H4 (cell line): ENCODE measurements around the gene MYOM3. TPM values are rescaled to one million over a fixed set of nuclear protein-coding genes. Genes with fewer than 3 reads are reported as not detected.

Experiments used
- DNase-seq: peaks from one replicate; pipeline ENCODE4 v3.0.0-alpha.2; 2015; ENCODE audit warnings: low spot score
- total RNA-seq: library from RNA; depleted of rRNA; stranded (reverse); fragments of >200 nt; shearing (Covaris generic); gene quantifications from 2 replicates; pipeline ENCODE4 v1.2.3, GENCODE V29; 2014; rRNA removed

MYOM3 gene
- not detected in 2 replicates for total RNA-seq

DNA sequence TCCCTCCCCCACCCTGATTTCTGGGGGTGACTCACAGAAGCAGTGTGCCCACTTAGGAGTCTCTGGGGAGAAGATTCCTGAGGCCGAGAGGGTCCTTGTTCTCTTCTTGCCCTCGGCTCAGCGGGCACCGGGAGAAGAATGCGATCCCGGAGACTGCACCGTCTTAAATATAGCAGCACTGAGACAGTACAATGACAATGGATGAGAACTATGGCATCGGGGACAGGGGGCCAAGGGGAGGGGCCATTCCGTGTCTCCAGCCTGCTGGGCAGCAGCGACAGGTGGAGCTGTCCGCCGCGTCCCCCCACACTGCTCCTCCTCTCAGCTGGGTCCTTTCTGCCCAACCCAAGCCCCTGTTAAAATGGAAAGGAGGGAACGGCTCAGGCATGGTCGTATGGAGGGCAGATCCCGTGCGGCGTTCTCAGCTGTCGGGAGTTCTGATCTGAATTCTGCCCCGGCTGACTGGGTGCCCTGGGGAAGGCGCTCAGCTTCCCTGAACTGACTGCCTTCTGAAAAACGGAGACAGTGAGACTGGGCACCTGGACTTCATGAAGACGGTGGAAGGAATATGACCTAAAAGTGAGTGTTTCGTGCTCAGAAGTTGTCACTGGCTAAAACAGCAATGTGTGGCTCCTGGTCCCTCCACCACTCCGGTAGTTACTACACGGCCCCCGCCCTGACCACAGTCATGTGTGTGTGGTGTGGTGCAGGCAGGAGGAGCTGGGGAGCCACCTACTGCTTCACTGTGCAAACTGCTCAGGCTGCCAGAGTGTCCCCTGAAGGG is at the start of gene MYOM3:
Gene MYOM3, minus strand, starts transcription at position 140 of the 784 bp plus-strand sequence. CDS start 3,499 bp downstream, outside the sequence.
- DNase-seq: peak; percentile 80

DNA sequence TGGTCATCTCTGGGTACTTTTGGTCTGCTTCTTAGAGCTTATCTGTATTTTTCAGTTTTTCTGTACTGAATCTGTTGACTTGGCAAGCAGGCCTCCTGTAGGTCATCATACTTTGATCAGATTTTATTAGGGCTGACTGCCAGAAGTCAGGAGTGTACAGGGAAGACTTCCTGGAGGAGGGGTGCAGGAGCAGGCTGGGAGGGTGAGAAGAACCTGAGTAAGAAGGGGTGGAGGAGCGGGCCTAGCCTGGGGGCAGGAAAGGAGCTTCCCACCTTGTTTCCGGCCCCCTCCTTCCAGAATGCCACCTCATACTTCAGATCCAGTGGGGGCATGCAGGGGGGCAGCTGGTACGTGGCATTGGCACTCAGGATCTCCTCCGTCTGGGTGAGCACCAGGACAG is 49.3 kb upstream of the MYOM3 start:
- DNase-seq: no peak

DNA sequence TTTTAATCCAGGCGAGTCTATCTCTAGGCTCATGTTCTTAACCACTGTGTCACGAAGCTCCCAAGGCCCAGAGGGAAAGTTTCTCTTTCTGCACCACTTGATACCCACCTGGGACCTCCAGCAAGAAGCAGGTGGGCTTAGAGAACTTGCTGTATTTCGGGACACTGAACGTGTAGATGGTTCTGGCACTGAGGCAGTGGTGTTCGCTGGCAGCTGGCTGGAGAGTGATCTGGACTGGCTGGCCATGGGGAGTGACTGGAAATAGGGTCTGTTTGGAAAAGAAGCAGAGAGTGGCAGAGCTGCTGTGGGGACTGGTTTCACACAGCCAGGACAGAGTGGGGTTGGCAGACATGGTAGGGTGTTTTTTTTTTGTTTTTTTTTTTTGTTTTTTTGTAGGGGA is 47.4 kb upstream of the MYOM3 start:
- no peak for DNase-seq

DNA sequence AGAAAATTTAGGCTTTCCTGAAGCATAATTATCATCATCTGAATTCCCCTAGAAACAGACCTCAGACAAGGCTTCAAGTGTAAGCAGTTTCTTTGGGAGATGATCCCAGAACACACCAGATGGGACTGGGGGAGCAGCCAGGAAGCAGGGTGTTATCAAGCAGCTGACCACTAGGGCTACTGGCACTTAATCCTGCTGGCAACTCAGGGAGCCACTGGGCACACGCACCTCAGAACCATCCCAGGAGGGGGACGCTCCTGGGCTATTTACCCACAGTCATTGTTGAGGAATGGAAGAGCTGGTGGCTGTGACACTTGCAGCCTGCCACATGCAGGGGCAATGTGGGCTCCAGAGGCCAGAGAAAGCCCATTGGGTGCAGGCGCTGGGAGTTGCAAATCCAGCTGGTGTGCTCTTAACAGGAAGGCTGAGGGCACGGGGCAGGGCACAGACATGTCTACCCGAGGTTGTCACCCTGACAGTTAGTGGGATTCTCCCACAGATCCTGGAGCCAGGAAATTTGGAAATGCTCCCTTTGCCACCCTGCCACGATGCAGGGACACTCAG is 46.1 kb upstream of the MYOM3 start:
- DNase-seq: no peak

DNA sequence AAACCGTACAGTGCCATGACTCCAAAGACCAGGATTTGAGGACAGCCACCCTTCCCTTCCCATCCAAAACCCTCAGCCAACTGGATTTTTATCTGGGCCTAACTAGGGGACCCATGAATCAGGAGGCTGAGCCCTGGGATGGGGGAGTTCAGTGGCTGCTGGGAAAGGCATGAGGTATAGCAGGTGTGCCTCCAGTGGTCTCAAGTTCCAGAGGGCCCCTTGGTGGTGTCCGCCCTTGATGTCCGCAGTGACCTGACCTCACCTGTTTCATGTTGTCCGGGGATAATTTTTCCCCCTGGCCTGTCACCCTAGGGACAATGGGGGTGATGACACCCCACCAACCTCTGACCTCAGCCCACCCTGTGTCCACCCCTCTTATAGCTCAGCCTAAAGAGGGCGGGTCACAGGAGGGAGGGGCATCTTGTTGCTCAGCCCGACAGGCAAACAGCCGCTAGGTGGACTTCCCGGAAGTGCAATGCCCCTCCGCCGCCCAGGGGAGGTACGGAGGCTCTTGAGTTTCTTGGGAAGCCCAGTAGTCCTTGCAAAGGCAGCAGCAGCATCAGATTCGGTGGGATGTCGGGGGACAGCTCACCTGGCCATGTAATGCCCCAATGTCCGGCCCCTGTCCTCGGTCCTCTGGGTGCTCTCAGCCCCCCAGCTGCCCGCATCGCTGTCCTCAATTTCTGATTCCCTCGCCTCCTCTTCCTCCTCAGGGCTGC is 44.8 kb upstream of the MYOM3 start:
- DNase-seq: no peak

DNA sequence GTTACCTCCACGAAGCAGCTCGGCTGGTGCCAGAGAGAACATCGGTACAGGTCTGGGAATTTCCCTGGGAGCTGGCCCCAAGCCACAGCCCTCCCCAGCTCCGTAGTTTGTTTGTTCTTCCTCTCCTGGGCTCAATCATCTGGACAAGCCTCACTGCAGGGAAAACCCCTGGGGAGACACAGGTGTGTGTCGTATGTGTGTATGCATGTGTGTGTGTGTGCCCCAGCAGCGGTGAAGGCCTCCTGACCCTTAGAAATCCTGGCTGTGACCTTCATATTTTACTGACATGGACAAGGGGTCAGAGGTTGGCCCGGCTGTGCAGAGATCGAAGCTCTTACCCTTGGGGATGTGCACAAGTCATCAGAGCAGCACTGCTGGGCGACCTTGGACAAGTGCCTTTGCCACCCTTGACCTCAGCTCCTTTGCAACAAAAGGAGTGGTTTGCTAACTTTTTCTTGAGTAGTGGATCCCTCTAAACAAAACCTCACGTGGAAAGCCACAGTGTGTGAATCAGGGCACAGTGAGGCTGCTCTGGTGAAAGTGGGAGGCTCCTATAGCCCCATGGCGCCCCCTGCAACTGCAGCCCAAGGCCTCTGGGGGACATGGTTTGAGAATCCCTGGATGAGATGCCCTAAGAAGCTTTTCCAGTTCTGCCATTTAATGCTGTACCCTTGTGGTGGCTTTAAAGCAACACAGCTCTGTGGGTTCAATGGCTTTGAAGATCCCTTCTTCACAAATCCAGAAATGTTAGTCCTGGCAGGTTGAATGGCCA is 43.3 kb upstream of the MYOM3 start:
- no peak for DNase-seq

DNA sequence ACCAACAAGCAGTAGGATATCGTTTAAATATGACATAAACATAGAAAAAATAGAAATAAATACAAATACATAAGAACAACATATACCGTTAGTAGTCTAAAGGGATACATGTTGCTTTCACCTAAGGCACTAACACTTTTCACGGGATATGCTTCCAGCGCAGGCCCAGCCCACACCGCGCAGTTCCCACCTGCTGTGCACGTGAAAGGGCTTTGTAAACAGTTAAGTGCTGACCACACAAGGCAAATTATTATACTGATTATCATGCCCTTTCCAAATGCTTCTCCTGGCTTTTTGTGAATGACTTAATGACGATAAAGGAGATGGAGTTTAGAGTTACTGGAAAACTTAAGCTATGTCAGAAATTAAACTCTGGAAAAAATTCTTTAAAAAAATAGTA is 42.3 kb upstream of the MYOM3 start:
- no peak for DNase-seq

DNA sequence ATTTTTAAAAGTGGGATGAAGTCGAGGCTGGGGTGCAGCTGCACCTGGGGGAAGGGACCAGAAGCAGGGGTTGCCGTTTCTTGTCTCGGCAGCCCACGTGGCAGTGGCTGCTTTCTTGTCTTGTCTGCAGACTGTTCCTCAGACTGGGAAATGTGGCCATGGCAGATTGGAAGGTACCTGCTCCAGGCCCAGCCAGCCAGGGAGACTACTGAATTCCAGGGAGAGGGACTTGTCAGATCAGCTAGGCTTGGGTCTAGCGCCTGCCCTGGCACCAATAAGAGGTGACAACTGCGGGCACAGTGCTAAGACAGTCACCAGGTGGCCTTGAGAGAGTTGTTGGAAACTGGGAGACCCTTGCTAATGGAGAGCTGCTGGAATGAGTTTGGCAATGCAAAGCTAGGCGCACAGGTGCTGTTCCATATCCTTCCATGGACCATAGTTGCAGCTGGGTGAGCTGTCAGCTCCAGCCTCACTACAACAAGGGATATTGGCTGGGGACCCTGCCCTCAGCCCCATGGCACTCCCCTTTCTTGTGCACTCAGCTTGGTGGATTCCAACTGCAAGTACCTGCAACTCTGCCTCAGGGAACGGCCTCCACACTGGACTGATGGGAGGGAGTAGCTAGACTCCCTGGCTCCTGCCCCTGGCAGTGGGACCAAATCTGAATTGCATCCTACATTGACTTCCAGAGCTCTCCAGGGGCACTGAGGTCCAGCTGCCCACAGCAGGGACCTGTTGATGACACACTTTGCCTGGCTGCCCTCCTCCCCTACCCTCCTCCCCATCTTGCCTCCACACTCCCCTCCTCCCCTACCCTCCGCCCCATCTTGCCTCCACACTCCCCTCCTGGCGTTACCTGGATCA is 40.9 kb upstream of the MYOM3 start:
- DNase-seq: no peak

DNA sequence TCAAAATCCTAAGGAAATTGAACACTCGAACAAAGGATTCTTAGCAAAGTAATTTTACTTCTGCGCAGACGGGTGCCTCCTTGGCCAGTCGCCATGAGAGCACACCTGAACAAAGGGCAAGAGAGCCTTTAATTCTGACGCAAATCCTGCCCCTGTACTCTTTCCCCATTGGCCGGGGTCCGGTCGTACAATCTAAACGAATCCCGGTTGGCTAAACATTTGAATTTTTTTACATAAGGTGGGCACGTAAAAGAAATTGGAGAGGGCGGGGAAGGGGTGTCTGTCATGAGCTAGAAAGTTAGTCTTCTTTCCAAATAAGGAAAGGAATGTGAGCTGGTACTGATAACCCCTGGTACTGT is 39.2 kb upstream of the MYOM3 start:
- no peak for DNase-seq

DNA sequence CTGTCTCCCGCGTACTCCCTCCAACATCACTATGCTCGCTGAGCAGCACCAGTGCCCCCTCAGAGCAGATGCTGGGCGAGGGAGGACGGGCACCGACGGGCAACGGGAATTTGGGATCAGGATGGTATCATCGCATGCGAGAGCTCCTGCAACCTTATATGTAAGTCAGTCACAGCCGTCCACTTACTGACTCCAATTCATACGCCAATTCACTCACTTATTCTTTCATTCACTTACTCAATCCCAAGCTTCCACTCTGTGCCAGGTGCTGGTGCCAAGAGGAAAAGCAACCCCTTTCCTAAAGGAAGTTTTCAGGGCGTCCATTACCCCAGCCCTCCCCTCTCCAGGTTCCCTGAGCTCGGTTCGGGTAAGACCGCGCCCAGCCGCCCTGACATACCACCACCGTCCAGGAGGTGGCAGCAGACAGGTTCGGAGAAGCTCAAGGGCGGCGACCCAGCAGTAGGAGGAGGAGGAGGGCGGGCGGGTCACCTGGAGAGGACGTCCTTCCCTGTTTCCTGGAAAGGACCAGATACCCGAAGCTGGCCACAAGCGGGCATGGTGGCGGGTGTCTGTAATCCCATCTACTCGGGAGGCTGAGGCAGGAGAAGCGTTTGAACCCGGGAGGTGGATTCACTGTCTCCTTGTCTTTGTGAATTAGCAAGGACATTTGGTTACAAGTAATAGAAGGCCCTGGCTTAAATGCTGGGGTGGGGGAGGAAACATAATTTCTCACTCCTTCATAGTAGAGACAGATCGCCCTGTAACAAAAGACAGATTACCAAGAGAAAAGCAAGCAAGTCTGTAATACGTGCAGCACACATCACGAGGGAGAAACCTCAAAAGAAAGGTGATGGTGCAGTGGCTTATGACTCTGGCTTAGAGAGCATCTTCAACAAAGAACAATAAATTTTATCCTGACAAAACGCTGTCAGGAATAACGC is 38.6 kb upstream of the MYOM3 start:
- peak; percentile 84 for DNase-seq

DNA sequence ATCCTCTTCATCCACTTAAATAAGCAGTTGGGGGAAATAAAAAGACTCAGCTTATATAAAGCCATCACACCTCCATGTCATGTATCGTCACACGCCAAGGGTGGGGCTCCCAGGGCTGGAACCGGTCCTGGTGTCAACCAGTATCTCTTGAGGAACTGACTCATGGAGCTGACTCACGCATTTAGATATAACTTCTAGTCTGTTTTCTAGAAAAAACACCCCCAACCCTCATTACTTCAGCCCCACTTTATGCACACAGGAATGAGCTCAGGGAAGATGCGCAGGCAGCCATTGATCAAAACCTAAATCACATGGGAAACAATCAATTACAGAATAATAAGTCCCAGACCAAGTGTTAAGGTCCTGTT is 37.9 kb upstream of the MYOM3 start:
- DNase-seq: peak; percentile 56

DNA sequence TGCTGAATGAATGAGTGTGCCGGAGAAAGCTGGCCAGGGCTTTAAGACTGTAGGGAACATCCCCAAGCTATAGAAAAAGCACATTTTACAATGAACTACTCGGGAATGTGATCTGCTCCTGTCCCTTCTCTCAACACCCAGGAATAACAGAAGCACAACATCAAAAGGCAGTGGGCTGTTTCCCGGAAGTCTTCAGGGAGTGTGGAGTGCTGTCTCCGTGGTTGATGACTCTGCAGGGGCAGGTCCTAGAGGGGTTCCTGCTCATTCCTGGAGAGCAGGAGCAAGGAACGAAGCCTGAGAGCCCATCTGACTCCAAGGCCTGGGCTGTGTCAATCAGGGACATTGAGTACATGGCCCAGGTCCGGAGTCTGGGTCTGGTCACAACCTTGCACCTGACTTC is 35.9 kb upstream of the MYOM3 start:
- no peak for DNase-seq

DNA sequence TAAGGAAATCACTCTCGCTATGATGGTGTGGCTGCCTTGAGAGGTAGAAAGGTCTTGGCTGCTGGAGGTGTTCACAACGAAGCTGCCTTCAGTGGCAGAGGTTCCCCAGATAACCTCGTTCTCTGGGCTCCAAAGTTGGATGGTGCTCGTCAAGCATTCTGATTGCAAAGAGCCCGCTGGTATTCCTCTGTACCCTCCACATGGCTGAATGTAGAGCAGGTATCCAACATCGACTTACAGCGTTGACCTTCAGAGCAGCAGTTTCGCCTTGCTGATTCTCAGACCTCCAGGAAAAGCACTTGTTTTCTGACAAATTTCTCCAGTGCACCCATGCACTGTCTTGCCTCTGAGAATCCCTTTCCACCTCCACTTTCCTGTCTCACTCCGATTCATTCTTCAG is 35.3 kb upstream of the MYOM3 start:
- no peak for DNase-seq

DNA sequence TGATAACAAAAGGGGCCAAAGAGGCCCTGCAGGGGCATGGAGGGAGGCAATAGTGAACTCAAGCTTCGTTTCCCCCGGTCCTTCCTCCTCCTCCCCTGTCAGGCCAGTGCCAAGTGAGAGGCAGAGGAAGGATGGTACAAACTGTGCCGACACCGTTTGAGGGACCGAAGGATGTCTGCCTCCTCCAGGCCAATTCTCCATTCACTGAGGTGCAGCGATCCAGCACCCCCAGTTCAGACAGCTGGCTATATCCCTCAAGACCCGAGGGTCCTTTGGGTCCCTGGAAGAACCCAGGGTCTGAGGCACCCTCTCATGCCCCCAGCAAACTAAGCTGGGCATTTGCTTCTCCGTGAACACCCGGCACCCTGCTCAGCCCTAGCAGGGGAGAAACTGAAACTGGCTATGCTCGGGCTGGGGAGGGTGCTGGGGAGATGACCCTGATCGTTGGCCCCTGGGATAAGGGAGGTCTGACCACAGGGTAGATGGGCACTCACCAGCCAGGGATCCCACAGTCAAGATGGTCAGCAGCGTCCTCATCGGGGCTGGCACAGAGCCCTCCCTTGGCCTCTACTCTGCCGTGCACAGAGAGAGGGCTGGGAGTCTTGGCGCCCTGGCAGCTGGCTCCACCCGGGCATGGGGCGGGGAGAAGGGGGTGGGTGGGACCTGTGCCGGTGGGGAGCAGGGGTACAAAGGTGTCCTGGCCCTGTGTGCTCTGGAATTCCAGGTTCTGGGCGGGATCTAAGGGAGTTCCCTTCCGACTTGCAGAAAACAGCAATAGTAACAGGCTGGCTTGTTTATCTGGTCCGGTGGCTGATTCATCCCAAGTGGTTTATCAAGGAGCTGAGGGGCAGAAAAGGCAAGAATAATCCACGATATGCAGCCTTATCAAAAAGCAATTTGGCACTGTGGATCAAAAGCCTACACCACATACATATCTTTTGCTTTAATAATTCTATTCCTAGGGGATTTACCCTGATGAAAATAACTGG is 30.9 kb upstream of the MYOM3 start, which contains the start of gene IL22RA1:
Gene IL22RA1, minus strand, starts transcription at position 595 of the 989 bp plus-strand sequence. Its CDS starts 58 bp downstream, at position 537.
- DNase-seq: no peak

DNA sequence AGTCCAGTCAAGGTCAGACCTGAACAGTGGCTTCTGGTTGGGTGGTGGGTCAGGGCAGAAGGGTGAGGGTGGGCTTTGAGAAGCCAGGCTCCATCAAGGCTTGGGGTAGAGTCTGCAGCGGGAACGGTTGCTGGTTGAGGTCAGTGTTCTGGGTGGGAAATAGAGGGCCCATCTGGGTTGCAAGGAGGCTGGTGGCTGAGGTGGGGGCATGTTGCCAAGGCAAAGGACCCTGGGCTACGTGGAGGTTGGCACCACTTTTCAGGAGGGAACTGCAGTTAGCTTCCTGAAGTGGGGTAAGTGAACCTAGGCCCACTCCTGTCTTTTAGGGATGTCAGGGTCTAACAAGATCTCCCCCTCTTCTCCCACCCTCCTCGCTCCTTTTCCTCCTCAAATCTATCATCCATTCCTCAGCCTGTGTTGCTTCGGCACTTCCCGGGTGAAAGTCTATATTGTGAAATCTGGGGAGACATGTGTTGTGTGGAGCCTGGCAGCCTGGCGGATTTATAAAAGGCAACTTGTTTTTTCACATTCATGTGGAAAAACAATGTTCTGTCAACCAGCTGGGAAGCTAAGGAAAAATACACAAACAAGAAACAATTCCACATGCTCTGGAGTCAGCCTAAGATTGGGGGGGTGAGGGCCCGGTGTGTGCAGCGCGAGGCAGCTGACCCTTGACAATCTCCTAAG is 29.5 kb upstream of the MYOM3 start:
- DNase-seq: no peak

DNA sequence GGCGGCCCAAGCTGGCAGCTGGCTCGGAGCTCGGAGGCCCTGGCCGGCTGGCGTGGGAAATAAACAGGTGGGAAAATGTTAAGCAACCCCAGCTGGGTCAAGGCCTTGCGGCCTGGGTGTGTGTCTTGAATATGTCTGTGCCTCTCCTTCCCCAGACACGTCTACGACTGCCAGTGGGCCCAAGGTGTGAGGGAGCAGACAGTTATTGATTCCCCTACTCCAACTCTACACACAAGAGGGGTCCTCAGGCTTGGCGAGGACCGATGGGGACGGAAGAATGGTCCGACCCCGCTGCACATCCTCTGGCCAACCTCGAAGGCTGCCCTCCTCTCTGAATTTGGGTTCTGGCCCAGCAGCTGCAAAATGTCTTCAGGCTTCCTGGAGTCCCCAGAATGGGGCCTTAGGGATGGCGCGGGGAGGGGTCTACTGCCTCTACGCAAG is 28.8 kb upstream of the MYOM3 start:
- DNase-seq: no peak

DNA sequence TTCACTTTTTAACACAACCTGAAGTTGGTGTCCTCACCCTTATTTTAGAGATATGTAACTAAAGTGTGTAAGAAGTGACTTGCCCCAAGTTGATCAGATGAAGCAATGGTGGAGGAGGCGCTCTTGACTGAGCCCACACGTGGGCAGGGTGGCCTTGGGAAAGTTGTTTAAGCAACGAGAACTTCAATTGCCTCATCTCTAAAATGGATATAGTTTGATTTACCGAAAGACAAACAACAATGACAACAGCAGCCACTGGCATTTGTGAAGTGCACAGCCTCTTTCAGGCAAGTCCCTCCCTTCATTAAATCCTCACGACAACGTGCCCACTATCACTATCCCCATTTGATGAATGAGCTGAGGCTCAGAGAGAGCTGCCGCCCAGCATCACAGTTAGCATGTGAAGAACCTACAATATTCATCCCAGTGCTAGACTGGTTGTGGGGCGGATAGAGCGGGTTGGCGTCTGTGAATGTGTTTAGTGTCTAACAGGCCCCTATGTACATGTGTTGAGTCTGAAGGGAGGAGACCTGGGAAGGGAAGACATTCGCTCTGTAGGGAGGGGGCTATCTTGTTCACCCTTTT is 28.0 kb upstream of the MYOM3 start:
- no peak for DNase-seq

DNA sequence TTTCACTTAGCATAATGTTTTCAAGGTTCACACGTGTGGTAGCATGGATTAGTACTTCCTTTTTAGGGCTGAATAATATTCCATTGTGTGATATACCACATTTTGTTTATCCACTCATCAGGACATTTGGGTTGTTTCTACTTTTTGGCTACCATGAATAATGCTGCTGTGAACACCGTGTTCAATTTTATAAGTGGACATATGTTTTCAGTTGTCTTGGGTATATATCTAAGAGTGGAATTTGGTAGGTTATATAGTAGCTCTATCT is 27.2 kb upstream of the MYOM3 start:
- no peak for DNase-seq
